ENCODE results near the gene MS4A1. TPM values are rescaled to one million over a fixed set of nuclear protein-coding genes. Genes with fewer than 3 reads are reported as not detected.

MS4A1 gene
- total RNA-seq, 1 donor from 2014 or later, result not detected

- no peak for TF ChIP-seq CTCF (IDR thresholded peaks at IDR 0.05; ENCODE audit: insufficient read depth, low read length, poor library complexity, severe bottlenecking)
- no peaks in the 10 kb centered on the region for H3K27me3 ChIP-seq (ENCODE audit: control insufficient read depth, insufficient read depth, low read length)
These were observed 36.9 kb downstream of the MS4A1 start, which contains the start of gene MS4A12 for GRCh38 chr11:60492488-60493009. Gene MS4A12, plus strand, starts transcription at chr11:60492778. Its CDS starts 4,541 bp downstream, at chr11:60497319.

GRCh38 chr11:60493454-60493853 lies 37.8 kb downstream of the MS4A1 start:
- DNase-seq (ENCODE audit: low read depth), result no peak
- no peaks in the 10 kb centered on the region for H3K36me3 ChIP-seq (ENCODE audit: control insufficient read depth, insufficient read depth, low read length)
- H3K27me3 ChIP-seq (ENCODE audit: control insufficient read depth, insufficient read depth, low read length), result no peaks in the 10 kb centered on the region
- no peak overlapping the region for H3K4me3 ChIP-seq (ENCODE audit: low read depth, low read length)
- no peak for TF ChIP-seq CTCF (IDR thresholded peaks at IDR 0.05; ENCODE audit: insufficient read depth, low read length, poor library complexity, severe bottlenecking)

More at GRCh38 chr11:60492488-60493009, 36.9 kb downstream of the MS4A1 start, which contains the start of gene MS4A12:
- DNase-seq (ENCODE audit: low read depth), result no peak
- H3K4me3 ChIP-seq (ENCODE audit: low read depth, low read length), result no peak within 1 kb of the TSS
- no peaks in the 10 kb centered on the region for H3K36me3 ChIP-seq (ENCODE audit: control insufficient read depth, insufficient read depth, low read length)

- TF ChIP-seq CTCF (IDR thresholded peaks at IDR 0.05; ENCODE audit: insufficient read depth, low read length, poor library complexity, severe bottlenecking), result no peak
- Histone ChIP-seq H3K36me3 (ENCODE audit: control insufficient read depth, insufficient read depth, low read length) (no peaks in the 10 kb centered on the region), H3K4me3 (ENCODE audit: low read depth, low read length) (no peak overlapping the region), H3K27me3 (ENCODE audit: control insufficient read depth, insufficient read depth, low read length) (no peaks in the 10 kb centered on the region)
- DNase-seq (ENCODE audit: low read depth), result no peak
These were observed 42.8 kb downstream of the MS4A1 start for GRCh38 chr11:60498399-60498798.

GRCh38 chr11:60498853-60499252 lies 43.2 kb downstream of the MS4A1 start:
- Histone ChIP-seq H3K36me3 (ENCODE audit: control insufficient read depth, insufficient read depth, low read length) (no peaks in the 10 kb centered on the region), H3K4me3 (ENCODE audit: low read depth, low read length) (no peak overlapping the region), H3K27me3 (ENCODE audit: control insufficient read depth, insufficient read depth, low read length) (no peaks in the 10 kb centered on the region)
- DNase-seq (ENCODE audit: low read depth), result no peak
- no peak for TF ChIP-seq CTCF (IDR thresholded peaks at IDR 0.05; ENCODE audit: insufficient read depth, low read length, poor library complexity, severe bottlenecking)

GRCh38 chr11:60500276-60500910 lies 44.7 kb downstream of the MS4A1 start:
- no peaks in the 10 kb centered on the region for H3K36me3 ChIP-seq (ENCODE audit: control insufficient read depth, insufficient read depth, low read length)
- no peak overlapping the region for H3K4me3 ChIP-seq (ENCODE audit: low read depth, low read length)
- TF ChIP-seq CTCF (IDR thresholded peaks at IDR 0.05; ENCODE audit: insufficient read depth, low read length, poor library complexity, severe bottlenecking), result no peak
- peak; percentile 7 for DNase-seq (ENCODE audit: low read depth)
- H3K27me3 ChIP-seq (ENCODE audit: control insufficient read depth, insufficient read depth, low read length), result no peaks in the 10 kb centered on the region

Measured in kidney epithelial cell (primary cell).